ENCODE measurements around the gene ARL2BP.
A peak's percentile ranks its signal among the peaks of the same experiment; 100 is the strongest.

ARL2BP gene

GRCh38 chr16:57283214-57283958, 38.3 kb downstream of the ARL2BP start:
- DNase-seq (ENCODE audit: low read depth): no peak

GRCh38 chr16:57283959-57284208, 38.8 kb downstream of the ARL2BP start:
- DNase-seq (ENCODE audit: low read depth): no peak

GRCh38 chr16:57284209-57284951, 39.3 kb downstream of the ARL2BP start, which contains the start of gene PLLP:
Gene PLLP, minus strand, starts transcription at chr16:57284672. Its CDS starts 132 bp downstream, at chr16:57284540.
- peak; percentile 15 for DNase-seq (ENCODE audit: low read depth)

- DNase-seq (ENCODE audit: low read depth): no peak
Observed at GRCh38 chr16:57284952-57285363, 39.9 kb downstream of the ARL2BP start.

- DNase-seq (ENCODE audit: low read depth): no peak
Observed at GRCh38 chr16:57285379-57285778, 40.3 kb downstream of the ARL2BP start.

GRCh38 chr16:57289391-57290257, 44.6 kb downstream of the ARL2BP start:
- DNase-seq (ENCODE audit: low read depth): no peak

GRCh38 chr16:57297856-57298255, 52.8 kb downstream of the ARL2BP start:
- DNase-seq (ENCODE audit: low read depth): no peak

- no peak for DNase-seq (ENCODE audit: low read depth)
Observed at GRCh38 chr16:57299009-57299718, 54.1 kb downstream of the ARL2BP start.

- peak; percentile 66 for DNase-seq (ENCODE audit: low read depth)
Observed at GRCh38 chr16:57299719-57300386, 54.8 kb downstream of the ARL2BP start.

- peak; percentile 97 for DNase-seq (ENCODE audit: low read depth)
Observed at GRCh38 chr16:57300387-57301125, 55.5 kb downstream of the ARL2BP start.

- DNase-seq (ENCODE audit: low read depth): no peak
Observed at GRCh38 chr16:57301126-57301817, 56.2 kb downstream of the ARL2BP start.

Measured in stimulated activated CD8-positive, alpha-beta memory T cell treated with anti-CD3 and anti-CD28 coated beads, Interleukin-15, amount 100 ng/mL, for 1 hour (primary cell).